SK-N-SH treated with all-trans-retinoic acid at 6 μM for 48 hours (cell line): ENCODE measurements around the gene ZNF391.

Source experiments
- ATAC-seq: fragments of 200-7000 bp; cut with Tn5 transposase; 3 replicates; pipeline ENCODE4 v1.9.1; 2020; ENCODE audit warnings: mild to moderate bottlenecking, moderate library complexity
- ARNTL ChIP-seq: fragments of 450-650 bp; formaldehyde crosslinking; IDR thresholded peaks from 2 replicates; pipeline ENCODE4 v1.5.0; 2020; ENCODE audit warnings: low read depth, mild to moderate bottlenecking, moderate library complexity, borderline replicate concordance
- BACH2 ChIP-seq: fragments of 250-450 bp; sonication (Bioruptor Pico); IDR thresholded peaks from 2 replicates; pipeline ENCODE4 v1.9.0; 2021; ENCODE audit warnings: mild to moderate bottlenecking, borderline replicate concordance
- CSDC2 ChIP-seq: fragments of 250-450 bp; sonication (Bioruptor Pico); IDR thresholded peaks from 2 replicates; pipeline ENCODE4 v1.5.0; 2020; ENCODE audit warnings: mild to moderate bottlenecking, moderate library complexity
- ESRRG ChIP-seq: fragments of 250-450 bp; sonication (Bioruptor Pico); IDR thresholded peaks from 2 replicates; pipeline ENCODE4 v1.6.1; 2021; ENCODE audit warnings: mild to moderate bottlenecking
- GLIS3 ChIP-seq: fragments of 250-450 bp; sonication (Bioruptor Pico); IDR thresholded peaks from 2 replicates; pipeline ENCODE4 v1.5.0; 2020; ENCODE audit warnings: mild to moderate bottlenecking, moderate library complexity
- OSR1 ChIP-seq: fragments of 250-450 bp; sonication (Bioruptor Pico); IDR thresholded peaks from 2 replicates; pipeline ENCODE4 v1.8.0; 2022; ENCODE audit warnings: moderate library complexity, mild to moderate bottlenecking, inconsistent platforms
- PPARA ChIP-seq: fragments of 250-450 bp; sonication (Bioruptor Pico); IDR thresholded peaks from 2 replicates; pipeline ENCODE4 v1.5.0; 2020; ENCODE audit warnings: mild to moderate bottlenecking, borderline replicate concordance
- SNAI2 ChIP-seq: fragments of 250-450 bp; sonication (Bioruptor Pico); IDR thresholded peaks from 2 replicates; pipeline ENCODE4 v1.5.0; 2020; ENCODE audit warnings: mild to moderate bottlenecking, moderate library complexity
- TCF4 ChIP-seq: fragments of 250-450 bp; sonication (Bioruptor Pico); IDR thresholded peaks from 2 replicates; pipeline ENCODE4 v1.8.0; 2021; ENCODE audit warnings: mild to moderate bottlenecking, moderate library complexity, borderline replicate concordance
- TOX ChIP-seq: fragments of 250-450 bp; sonication (Bioruptor Pico); IDR thresholded peaks from 2 replicates; pipeline ENCODE4 v1.8.0; 2021; ENCODE audit warnings: mild to moderate bottlenecking, moderate library complexity, borderline replicate concordance
- ZC3H10 ChIP-seq: fragments of 250-450 bp; sonication (Bioruptor Pico); IDR thresholded peaks from 2 replicates; pipeline ENCODE4 v1.5.1; 2021; ENCODE audit warnings: mild to moderate bottlenecking, moderate library complexity
- ZFP30 ChIP-seq: fragments of 450-650 bp; formaldehyde crosslinking; IDR thresholded peaks from 2 replicates; pipeline ENCODE4 v1.5.0; 2022; ENCODE audit warnings: mild to moderate bottlenecking, moderate library complexity
- ZNF565 ChIP-seq: fragments of 450-650 bp; formaldehyde crosslinking; conservative IDR thresholded peaks from 2 replicates; pipeline ENCODE4 v1.5.0; 2020; ENCODE audit warnings: low read depth, mild to moderate bottlenecking, moderate library complexity
- ZNF70 ChIP-seq: fragments of 450-650 bp; formaldehyde crosslinking; IDR thresholded peaks from 2 replicates; pipeline ENCODE4 v1.5.0; 2020; ENCODE audit warnings: mild to moderate bottlenecking, moderate library complexity
- ZNF8 ChIP-seq: fragments of 450-650 bp; formaldehyde crosslinking; IDR thresholded peaks from 2 replicates; pipeline ENCODE4 v1.5.0; 2020; ENCODE audit warnings: mild to moderate bottlenecking, moderate library complexity
- TF ChIP-seq, protein P1 (sequence below): fragments of 250-450 bp; sonication (Bioruptor Pico); IDR thresholded peaks from 2 replicates; pipeline ENCODE4 v1.8.0; 2020; ENCODE audit warnings: mild to moderate bottlenecking, moderate library complexity, borderline replicate concordance
- TF ChIP-seq, protein P2 (sequence below): fragments of 250-450 bp; sonication (Bioruptor Pico); IDR thresholded peaks from 2 replicates; pipeline ENCODE4 v1.5.0; 2020; ENCODE audit warnings: mild to moderate bottlenecking, moderate library complexity
- TF ChIP-seq, protein P3 (sequence below): fragments of 250-450 bp; sonication (Bioruptor Pico); IDR thresholded peaks from 2 replicates; pipeline ENCODE4 v1.5.1; 2020; ENCODE audit warnings: low read depth, mild to moderate bottlenecking, moderate library complexity
- TF ChIP-seq, protein P4 (sequence below): fragments of 250-450 bp; sonication (Bioruptor Pico); IDR thresholded peaks from 2 replicates; pipeline ENCODE4 v1.8.0; 2021; ENCODE audit warnings: low read depth, mild to moderate bottlenecking, moderate library complexity, borderline replicate concordance

Gene ZNF391

DNA sequence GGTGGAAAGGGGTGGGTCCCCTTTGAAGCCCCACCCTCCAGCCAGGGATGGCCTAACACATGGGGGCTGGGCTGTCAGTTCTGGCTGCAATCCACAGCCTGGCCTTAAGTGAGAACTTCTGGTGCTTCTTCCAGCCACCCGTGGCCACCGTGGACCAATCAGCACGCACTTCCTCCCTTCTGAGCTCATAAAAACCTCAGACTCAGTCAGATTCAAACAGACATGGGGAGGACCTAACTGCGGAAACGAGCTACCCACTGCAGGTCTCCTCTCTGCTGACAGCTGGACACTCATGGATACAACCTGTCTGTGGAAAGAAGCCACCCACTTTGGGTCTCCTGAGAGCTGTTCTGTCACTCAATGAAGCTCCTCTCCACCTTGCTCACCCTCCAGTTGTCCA lies 20.4 kb upstream of the ZNF391 start:
- TF ChIP-seq ZNF8 (CRISPR knock-in tag) = no peak
- TF ChIP-seq, protein P1, sequence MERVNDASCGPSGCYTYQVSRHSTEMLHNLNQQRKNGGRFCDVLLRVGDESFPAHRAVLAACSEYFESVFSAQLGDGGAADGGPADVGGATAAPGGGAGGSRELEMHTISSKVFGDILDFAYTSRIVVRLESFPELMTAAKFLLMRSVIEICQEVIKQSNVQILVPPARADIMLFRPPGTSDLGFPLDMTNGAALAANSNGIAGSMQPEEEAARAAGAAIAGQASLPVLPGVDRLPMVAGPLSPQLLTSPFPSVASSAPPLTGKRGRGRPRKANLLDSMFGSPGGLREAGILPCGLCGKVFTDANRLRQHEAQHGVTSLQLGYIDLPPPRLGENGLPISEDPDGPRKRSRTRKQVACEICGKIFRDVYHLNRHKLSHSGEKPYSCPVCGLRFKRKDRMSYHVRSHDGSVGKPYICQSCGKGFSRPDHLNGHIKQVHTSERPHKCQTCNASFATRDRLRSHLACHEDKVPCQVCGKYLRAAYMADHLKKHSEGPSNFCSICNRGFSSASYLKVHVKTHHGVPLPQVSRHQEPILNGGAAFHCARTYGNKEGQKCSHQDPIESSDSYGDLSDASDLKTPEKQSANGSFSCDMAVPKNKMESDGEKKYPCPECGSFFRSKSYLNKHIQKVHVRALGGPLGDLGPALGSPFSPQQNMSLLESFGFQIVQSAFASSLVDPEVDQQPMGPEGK (CRISPR knock-in tag) = no peak
- TF ChIP-seq GLIS3 (CRISPR knock-in tag) = no peak
- no peak for TF ChIP-seq BACH2 (CRISPR knock-in tag)
- TF ChIP-seq, protein P2, sequence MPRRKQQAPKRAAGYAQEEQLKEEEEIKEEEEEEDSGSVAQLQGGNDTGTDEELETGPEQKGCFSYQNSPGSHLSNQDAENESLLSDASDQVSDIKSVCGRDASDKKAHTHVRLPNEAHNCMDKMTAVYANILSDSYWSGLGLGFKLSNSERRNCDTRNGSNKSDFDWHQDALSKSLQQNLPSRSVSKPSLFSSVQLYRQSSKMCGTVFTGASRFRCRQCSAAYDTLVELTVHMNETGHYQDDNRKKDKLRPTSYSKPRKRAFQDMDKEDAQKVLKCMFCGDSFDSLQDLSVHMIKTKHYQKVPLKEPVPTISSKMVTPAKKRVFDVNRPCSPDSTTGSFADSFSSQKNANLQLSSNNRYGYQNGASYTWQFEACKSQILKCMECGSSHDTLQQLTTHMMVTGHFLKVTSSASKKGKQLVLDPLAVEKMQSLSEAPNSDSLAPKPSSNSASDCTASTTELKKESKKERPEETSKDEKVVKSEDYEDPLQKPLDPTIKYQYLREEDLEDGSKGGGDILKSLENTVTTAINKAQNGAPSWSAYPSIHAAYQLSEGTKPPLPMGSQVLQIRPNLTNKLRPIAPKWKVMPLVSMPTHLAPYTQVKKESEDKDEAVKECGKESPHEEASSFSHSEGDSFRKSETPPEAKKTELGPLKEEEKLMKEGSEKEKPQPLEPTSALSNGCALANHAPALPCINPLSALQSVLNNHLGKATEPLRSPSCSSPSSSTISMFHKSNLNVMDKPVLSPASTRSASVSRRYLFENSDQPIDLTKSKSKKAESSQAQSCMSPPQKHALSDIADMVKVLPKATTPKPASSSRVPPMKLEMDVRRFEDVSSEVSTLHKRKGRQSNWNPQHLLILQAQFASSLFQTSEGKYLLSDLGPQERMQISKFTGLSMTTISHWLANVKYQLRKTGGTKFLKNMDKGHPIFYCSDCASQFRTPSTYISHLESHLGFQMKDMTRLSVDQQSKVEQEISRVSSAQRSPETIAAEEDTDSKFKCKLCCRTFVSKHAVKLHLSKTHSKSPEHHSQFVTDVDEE (CRISPR knock-in tag) = no peak
- TF ChIP-seq ZFP30 = no peak
- TF ChIP-seq CSDC2 (CRISPR knock-in tag) = no peak
- no peak for TF ChIP-seq TCF4 (CRISPR knock-in tag)
- TF ChIP-seq ZNF70 (CRISPR knock-in tag) = no peak
- no peak for TF ChIP-seq TOX (CRISPR knock-in tag)
- TF ChIP-seq ARNTL (CRISPR knock-in tag) = no peak
- no peak for TF ChIP-seq SNAI2 (CRISPR knock-in tag)
- TF ChIP-seq ZNF565 = no peak
- no peak for TF ChIP-seq PPARA (CRISPR knock-in tag)
- TF ChIP-seq ESRRG = no peak
- TF ChIP-seq OSR1 (CRISPR knock-in tag) = no peak
- ATAC-seq = no peak

DNA sequence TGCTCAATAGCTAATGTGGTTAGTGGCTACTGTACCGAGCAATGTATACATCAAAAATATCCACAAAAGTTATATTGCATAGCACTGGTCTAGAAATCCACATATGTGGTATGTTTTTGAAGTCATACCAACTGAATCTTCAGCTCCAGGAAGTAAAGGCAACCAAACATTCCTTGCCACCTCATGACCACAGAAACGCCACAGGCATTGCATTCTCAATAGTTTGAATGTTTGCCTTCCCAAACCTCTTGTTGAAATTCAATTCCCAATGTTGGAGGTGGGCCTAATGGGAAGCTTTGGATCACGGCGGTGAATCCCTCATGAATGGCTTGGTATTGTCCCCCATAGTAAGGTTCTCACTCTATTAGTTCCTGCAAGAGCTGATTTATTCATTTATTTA lies 18.2 kb upstream of the ZNF391 start:
- no peak for ATAC-seq
- TF ChIP-seq TOX (CRISPR knock-in tag) = no peak
- no peak for TF ChIP-seq ZC3H10 (CRISPR knock-in tag)
- TF ChIP-seq TCF4 (CRISPR knock-in tag) = no peak
- TF ChIP-seq SNAI2 (CRISPR knock-in tag) = no peak

DNA sequence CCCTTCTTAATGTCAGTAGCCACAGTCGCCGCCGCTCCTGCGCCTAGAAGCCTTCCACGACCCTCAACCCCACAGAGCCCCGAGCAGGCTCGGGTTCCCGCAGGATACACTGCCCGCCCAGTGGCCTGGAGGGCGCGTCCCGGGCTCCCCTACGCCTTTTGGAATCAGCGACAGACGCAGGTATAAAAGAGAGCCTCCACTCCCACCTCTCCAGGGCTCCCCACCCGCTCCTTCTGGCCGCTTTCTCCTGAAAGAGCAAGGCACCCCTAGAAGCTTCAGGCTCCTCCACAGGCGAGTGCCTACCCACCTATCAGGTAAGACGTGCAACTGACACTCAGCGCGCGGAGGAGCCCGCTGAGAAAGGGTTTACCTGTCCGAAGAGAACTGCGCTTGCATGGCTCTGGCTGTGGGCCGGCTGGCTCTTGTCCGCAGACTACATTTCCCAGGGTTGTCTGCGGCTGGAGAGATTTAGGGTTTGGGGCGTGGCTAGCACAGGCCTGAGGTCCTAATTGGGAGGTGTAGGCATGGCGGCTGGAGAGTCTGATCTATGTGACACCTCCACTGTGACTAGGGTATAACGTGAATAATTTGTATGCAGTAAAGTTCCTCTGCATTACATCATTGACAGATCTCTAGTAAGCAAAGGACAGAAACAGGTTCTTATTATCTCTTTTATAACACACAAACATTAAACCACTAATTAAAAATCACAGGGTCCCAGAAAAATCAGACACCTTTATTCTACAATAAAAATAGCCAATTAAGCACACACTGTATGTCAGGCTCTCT lies 13.5 kb upstream of the ZNF391 start:
- ATAC-seq = peak; percentile 98
- no peak for TF ChIP-seq ZNF70 (CRISPR knock-in tag)
- TF ChIP-seq, protein P3, sequence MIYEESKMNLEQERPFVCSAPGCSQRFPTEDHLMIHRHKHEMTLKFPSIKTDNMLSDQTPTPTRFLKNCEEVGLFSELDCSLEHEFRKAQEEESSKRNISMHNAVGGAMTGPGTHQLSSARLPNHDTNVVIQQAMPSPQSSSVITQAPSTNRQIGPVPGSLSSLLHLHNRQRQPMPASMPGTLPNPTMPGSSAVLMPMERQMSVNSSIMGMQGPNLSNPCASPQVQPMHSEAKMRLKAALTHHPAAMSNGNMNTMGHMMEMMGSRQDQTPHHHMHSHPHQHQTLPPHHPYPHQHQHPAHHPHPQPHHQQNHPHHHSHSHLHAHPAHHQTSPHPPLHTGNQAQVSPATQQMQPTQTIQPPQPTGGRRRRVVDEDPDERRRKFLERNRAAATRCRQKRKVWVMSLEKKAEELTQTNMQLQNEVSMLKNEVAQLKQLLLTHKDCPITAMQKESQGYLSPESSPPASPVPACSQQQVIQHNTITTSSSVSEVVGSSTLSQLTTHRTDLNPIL = no peak
- TF ChIP-seq GLIS3 (CRISPR knock-in tag) = no peak
- TF ChIP-seq, protein P4, sequence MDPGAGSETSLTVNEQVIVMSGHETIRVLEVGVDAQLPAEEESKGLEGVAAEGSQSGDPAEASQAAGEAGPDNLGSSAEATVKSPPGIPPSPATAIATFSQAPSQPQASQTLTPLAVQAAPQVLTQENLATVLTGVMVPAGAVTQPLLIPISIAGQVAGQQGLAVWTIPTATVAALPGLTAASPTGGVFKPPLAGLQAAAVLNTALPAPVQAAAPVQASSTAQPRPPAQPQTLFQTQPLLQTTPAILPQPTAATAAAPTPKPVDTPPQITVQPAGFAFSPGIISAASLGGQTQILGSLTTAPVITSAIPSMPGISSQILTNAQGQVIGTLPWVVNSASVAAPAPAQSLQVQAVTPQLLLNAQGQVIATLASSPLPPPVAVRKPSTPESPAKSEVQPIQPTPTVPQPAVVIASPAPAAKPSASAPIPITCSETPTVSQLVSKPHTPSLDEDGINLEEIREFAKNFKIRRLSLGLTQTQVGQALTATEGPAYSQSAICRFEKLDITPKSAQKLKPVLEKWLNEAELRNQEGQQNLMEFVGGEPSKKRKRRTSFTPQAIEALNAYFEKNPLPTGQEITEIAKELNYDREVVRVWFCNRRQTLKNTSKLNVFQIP (CRISPR knock-in tag) = no peak
- no peak for TF ChIP-seq ARNTL (CRISPR knock-in tag)
- TF ChIP-seq ZC3H10 (CRISPR knock-in tag) = no peak
- TF ChIP-seq, protein P1 (CRISPR knock-in tag) = no peak
